ENCODE measurements around the gene EIF5A2.

DNA sequence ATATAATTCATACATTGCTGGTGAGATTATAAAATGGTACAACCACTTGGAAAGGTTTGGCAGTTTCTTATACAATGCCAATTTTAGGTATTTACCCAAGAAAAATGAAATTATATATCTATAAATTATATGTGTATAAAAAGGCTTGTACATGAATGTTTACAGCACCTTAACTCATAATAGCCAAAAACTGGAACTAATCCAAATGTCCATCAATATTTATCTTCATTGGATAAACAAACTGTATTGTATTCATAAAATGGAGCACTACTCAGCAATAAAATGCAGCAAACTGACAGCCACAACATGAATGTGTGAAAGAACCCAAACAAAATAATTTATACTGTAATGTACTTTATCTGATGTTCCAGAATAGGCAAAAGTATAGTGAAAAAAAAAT, 33.6 kb upstream of the EIF5A2 start:
- TF ChIP-seq, protein P1, sequence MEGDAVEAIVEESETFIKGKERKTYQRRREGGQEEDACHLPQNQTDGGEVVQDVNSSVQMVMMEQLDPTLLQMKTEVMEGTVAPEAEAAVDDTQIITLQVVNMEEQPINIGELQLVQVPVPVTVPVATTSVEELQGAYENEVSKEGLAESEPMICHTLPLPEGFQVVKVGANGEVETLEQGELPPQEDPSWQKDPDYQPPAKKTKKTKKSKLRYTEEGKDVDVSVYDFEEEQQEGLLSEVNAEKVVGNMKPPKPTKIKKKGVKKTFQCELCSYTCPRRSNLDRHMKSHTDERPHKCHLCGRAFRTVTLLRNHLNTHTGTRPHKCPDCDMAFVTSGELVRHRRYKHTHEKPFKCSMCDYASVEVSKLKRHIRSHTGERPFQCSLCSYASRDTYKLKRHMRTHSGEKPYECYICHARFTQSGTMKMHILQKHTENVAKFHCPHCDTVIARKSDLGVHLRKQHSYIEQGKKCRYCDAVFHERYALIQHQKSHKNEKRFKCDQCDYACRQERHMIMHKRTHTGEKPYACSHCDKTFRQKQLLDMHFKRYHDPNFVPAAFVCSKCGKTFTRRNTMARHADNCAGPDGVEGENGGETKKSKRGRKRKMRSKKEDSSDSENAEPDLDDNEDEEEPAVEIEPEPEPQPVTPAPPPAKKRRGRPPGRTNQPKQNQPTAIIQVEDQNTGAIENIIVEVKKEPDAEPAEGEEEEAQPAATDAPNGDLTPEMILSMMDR (IDR thresholded peaks at IDR 0.05 in 4 of 5, conservative IDR thresholded peaks at IDR 0.05 in 1 of 5): no peak
- TF ChIP-seq POLR2A (IDR thresholded peaks at IDR 0.05): no peak
